Activated T-cell treated with anti-CD3 and anti-CD28 coated beads, Interleukin-2, amount 50 U/mL, for 4 hours (primary cell): ENCODE results near the gene C1orf141. TPM values are rescaled to one million over a fixed set of nuclear protein-coding genes. Genes with fewer than 3 reads are reported as not detected.

ENCODE experiments used
- ATAC-seq, 2 donors: fragments of 200-7000 bp; cut with Tn5 transposase; one replicate each; pipeline ENCODE4 v1.10.0; 2021
- DNase-seq: peaks from one replicate; pipeline ENCODE4 v3.0.0-alpha.2; 2020
- H3K27me3 Mint-ChIP-seq: one replicate; pipeline ENCODE4 v1.8.0; 2021; ENCODE audit warnings: low read depth, mixed read lengths
- H3K36me3 Mint-ChIP-seq: one replicate; pipeline ENCODE4 v1.8.0; 2022; ENCODE audit warnings: mixed read lengths; ENCODE audit not compliant: insufficient read depth
- H3K4me1 Mint-ChIP-seq: one replicate; pipeline ENCODE4 v1.8.0; 2021; ENCODE audit warnings: low read depth, mixed read lengths
- H3K4me3 Mint-ChIP-seq: one replicate; pipeline ENCODE4 v1.8.0; 2021; ENCODE audit warnings: mild to moderate bottlenecking, moderate library complexity, mixed read lengths
- H3K9me3 Mint-ChIP-seq: one replicate; pipeline ENCODE4 v1.8.0; 2021; ENCODE audit warnings: mixed read lengths
- total RNA-seq, 3 donors: library from RNA; stranded (reverse); gene quantifications; one replicate each; pipeline ENCODE4 v1.2.1, GENCODE V29; 2021

The C1orf141 gene
- total RNA-seq, 3 donors from 2014 or later = 0.11 to 0.25 TPM; not detected in 1

DNA sequence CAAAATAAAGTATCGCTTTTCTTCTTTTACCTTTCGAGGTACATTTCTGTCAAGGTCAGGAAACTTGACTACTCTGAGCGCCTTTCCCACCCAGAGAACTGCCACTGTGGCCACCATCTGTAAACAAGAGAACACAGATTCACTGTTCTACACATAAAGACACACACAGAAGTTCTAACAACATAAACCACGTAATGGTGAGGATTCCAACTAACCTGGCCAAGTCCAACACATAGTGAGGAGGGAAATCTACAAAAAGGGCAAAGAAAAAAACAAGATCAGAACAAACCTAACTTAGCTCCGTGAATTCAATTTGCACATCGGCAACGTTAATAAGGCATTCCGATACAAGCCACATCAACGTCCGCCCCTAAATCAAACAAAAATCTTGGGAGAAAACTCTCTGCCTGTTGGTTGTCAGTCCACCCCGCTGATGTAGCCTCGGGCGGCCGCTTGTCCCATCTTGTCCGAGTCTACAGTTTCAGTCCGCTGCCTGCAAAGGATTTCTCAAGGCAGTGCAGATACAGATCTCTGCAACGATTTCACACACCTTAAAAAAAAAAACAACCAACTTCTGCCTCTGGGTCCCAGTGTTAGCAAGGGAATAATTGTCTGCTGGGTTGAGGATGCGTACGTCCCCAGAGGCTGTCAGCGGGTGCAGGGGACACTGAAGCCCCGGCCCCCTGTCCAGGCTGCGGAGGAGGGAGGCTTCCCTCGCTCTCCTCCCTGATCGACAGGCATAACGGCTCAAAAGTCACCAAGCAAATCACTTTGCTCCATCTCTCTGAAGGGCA is 81.8 kb downstream of the C1orf141 start:
- Mint-ChIP-seq H3K27me3 (no peaks in the 10 kb centered on the region), H3K4me3 (peak overlapping the region; percentile 89), H3K9me3 (no peaks in the 10 kb centered on the region), H3K4me1 (peaks cover 26% of the 10 kb centered on the region), H3K36me3 (peaks cover 16% of the 10 kb centered on the region)
- ATAC-seq = no peak
- no peak for DNase-seq

- peaks cover 28% of the 10 kb centered on the region for H3K36me3 Mint-ChIP-seq
- ATAC-seq (no peak), DNase-seq (no peak)
- peak overlapping the region; percentile 5 for H3K4me3 Mint-ChIP-seq
- no peaks in the 10 kb centered on the region for H3K9me3 Mint-ChIP-seq
- H3K27me3 Mint-ChIP-seq = no peaks in the 10 kb centered on the region
- peaks cover 26% of the 10 kb centered on the region for H3K4me1 Mint-ChIP-seq
Measured at GRCh38 chr1:67051196-67051595, 83.6 kb downstream of the C1orf141 start.

DNA sequence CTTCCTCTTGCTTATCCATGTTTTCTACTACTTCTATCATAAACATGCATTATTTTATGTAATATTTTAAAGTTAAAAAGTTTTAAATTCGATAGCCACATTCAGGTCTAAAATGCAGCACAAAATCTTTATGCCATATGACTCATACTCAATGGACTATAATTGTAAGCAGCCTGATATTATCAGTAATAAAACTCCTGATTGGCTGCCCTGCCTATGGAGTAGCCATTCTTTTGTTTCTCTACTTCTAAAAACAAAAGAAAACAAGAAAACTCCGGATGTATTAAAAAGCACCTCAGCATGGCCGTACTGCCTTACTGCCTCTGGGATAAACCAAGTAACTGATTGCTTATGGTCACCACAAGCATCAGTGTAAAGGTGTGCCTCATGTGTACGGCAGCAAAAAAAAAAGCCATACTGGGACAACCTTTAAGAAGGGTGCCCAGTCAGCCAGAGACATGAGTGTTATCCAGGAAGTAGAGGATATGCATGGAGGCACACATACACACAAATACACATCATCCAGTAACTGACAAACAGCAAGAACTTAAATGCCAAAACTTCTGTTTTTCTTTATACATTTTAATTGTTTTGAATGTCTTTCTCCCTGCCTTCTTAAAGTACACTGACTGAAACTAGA is 90.0 kb downstream of the C1orf141 start:
- H3K36me3 Mint-ChIP-seq = peaks cover 60% of the 10 kb centered on the region
- H3K4me1 Mint-ChIP-seq = peaks cover 7% of the 10 kb centered on the region
- no peaks in the 10 kb centered on the region for H3K9me3 Mint-ChIP-seq
- no peaks in the 10 kb centered on the region for H3K27me3 Mint-ChIP-seq
- no peak for ATAC-seq
- no peak overlapping the region for H3K4me3 Mint-ChIP-seq
- no peak for DNase-seq

DNA sequence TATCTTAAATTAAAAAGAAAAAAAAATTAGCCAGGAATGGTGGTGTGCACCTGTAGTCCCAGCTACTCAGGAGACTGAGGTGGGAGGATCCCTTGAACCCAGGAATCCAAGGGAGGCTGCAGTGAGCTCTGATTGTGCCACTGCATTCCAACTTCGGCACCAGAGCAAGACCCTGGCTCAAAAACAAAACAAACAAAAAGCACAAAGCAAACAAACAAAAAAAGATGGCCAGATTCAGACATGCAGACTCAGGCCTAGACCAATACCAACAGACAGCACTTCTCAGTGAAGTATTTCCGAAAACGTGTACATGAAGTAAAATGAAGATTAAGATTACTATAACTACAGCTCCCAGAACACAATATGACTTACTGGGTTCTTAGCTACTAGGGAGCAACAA is 91.4 kb downstream of the C1orf141 start:
- peaks cover 70% of the 10 kb centered on the region for H3K36me3 Mint-ChIP-seq
- peaks cover 8% of the 10 kb centered on the region for H3K4me1 Mint-ChIP-seq
- no peaks in the 10 kb centered on the region for H3K9me3 Mint-ChIP-seq
- no peaks in the 10 kb centered on the region for H3K27me3 Mint-ChIP-seq
- ATAC-seq = no peak
- H3K4me3 Mint-ChIP-seq = no peak overlapping the region
- no peak for DNase-seq

Other genes with a start within 250 kb of the C1orf141 start
- gene DNAI4, start 210.1 kb downstream of the C1orf141 start, total RNA-seq = 1 to 10 TPM; 1.2 to 2.6 (median 1.3) TPM
- 10 to 100 TPM; 60.5 to 70.1 (median 64.2) TPM for gene MIER1, start 210.0 kb downstream of the C1orf141 start, total RNA-seq
- 10 to 100 TPM; 17.3 to 24.5 (median 21.9) TPM for gene SLC35D1, start 80.8 kb downstream of the C1orf141 start, total RNA-seq
- gene IL23R, start 31.5 kb upstream of the C1orf141 start, total RNA-seq = 10 to 100 TPM in 1 of 3 donors, 1 to 10 TPM in 2; 7.5 to 14.4 (median 8.6) TPM
- gene IL12RB2, start 172.9 kb upstream of the C1orf141 start, total RNA-seq = 10 to 100 TPM; 75.9 to 87.4 (median 81.2) TPM